Measurements from ENCODE around the gene HNRNPK. TPM values are rescaled to one million over a fixed set of nuclear protein-coding genes. Genes with fewer than 3 reads are reported as not detected.
A peak's percentile ranks its signal among the peaks of the same experiment; 100 is the strongest.

The HNRNPK gene
- total and polyA plus RNA-seq, 4 donors = 535 to 647 (median 584) TPM

- H3K4me3 ChIP-seq (ENCODE audit: low read depth, low read length) = peak within 1 kb of the TSS; percentile 99
- peak; percentile 97 to 100 (median 99) for DNase-seq (ENCODE audit: low read depth in 4 of 6, low spot score in 6 of 6)
- peaks cover 3% of the 10 kb centered on the region for H3K36me3 ChIP-seq (ENCODE audit: control insufficient read depth, insufficient read depth, low read length)
- H3K27me3 ChIP-seq (ENCODE audit: control insufficient read depth, insufficient read depth, low read length) = no peaks in the 10 kb centered on the region
- H3K9me3 ChIP-seq (ENCODE audit: control insufficient read depth, insufficient read depth, low read length) = no peaks in the 10 kb centered on the region
- under 1% methylated on average over 65 of the region's 69 CpGs for WGBS (ENCODE audit: insufficient coverage)
- H3K4me1 ChIP-seq (ENCODE audit: control insufficient read depth, insufficient read depth, low read length) = no peaks in the 10 kb centered on the region
- peak within 1 kb of the TSS; percentile 99 for H3K27ac ChIP-seq (ENCODE audit: low read depth, low read length)
Observed at GRCh38 chr9:83980395-83981125, 545 bp upstream of the HNRNPK start, which contains the start of gene RMI1. TSS of gene RMI1 (plus strand) at chr9:83980805. CDS start at chr9:84000987, 20,182 bp downstream.

- no peaks in the 10 kb centered on the region for H3K4me1 ChIP-seq (ENCODE audit: control insufficient read depth, insufficient read depth, low read length)
- peak overlapping the region; percentile 99 for H3K27ac ChIP-seq (ENCODE audit: low read depth, low read length)
- peak in 4 of 6 donors; percentile 58 to 94 (median 82) for DNase-seq (ENCODE audit: low read depth in 4 of 6, low spot score in 6 of 6)
- no peaks in the 10 kb centered on the region for H3K27me3 ChIP-seq (ENCODE audit: control insufficient read depth, insufficient read depth, low read length)
- no peaks in the 10 kb centered on the region for H3K9me3 ChIP-seq (ENCODE audit: control insufficient read depth, insufficient read depth, low read length)
- H3K36me3 ChIP-seq (ENCODE audit: control insufficient read depth, insufficient read depth, low read length) = peaks cover 15% of the 10 kb centered on the region
- under 1% methylated on average over 47 of the region's 55 CpGs for WGBS (ENCODE audit: insufficient coverage)
- H3K4me3 ChIP-seq (ENCODE audit: low read depth, low read length) = peak overlapping the region; percentile 99
Observed at GRCh38 chr9:83978992-83979811, 813 bp downstream of the HNRNPK start.

GRCh38 chr9:83977196-83977595, 2.8 kb downstream of the HNRNPK start:
- H3K9me3 ChIP-seq (ENCODE audit: control insufficient read depth, insufficient read depth, low read length) = no peaks in the 10 kb centered on the region
- H3K36me3 ChIP-seq (ENCODE audit: control insufficient read depth, insufficient read depth, low read length) = peaks cover 23% of the 10 kb centered on the region
- no peaks in the 10 kb centered on the region for H3K4me1 ChIP-seq (ENCODE audit: control insufficient read depth, insufficient read depth, low read length)
- H3K27me3 ChIP-seq (ENCODE audit: control insufficient read depth, insufficient read depth, low read length) = no peaks in the 10 kb centered on the region
- H3K27ac ChIP-seq (ENCODE audit: low read depth, low read length) = no peak overlapping the region
- no CpG with 5 or more reads among the region's 1 CpG for WGBS (ENCODE audit: insufficient coverage)
- peak overlapping the region; percentile 99 for H3K4me3 ChIP-seq (ENCODE audit: low read depth, low read length)
- DNase-seq (ENCODE audit: low read depth in 4 of 6, low spot score in 6 of 6) = no peak

- peak in 1 of 6 donors; percentile 34 for DNase-seq (ENCODE audit: low read depth in 4 of 6, low spot score in 6 of 6)
- no peaks in the 10 kb centered on the region for H3K9me3 ChIP-seq (ENCODE audit: control insufficient read depth, insufficient read depth, low read length)
- no peaks in the 10 kb centered on the region for H3K4me1 ChIP-seq (ENCODE audit: control insufficient read depth, insufficient read depth, low read length)
- no peaks in the 10 kb centered on the region for H3K27me3 ChIP-seq (ENCODE audit: control insufficient read depth, insufficient read depth, low read length)
- no peak overlapping the region for H3K4me3 ChIP-seq (ENCODE audit: low read depth, low read length)
- no peak overlapping the region for H3K27ac ChIP-seq (ENCODE audit: low read depth, low read length)
- peaks cover 27% of the 10 kb centered on the region for H3K36me3 ChIP-seq (ENCODE audit: control insufficient read depth, insufficient read depth, low read length)
- no CpG with 5 or more reads among the region's 2 CpGs for WGBS (ENCODE audit: insufficient coverage)
Observed at GRCh38 chr9:83976372-83976771, 3.6 kb downstream of the HNRNPK start.

- Histone ChIP-seq H3K4me1 (ENCODE audit: control insufficient read depth, insufficient read depth, low read length) (no peaks in the 10 kb centered on the region), H3K36me3 (ENCODE audit: control insufficient read depth, insufficient read depth, low read length) (peaks cover 33% of the 10 kb centered on the region), H3K27me3 (ENCODE audit: control insufficient read depth, insufficient read depth, low read length) (no peaks in the 10 kb centered on the region), H3K27ac (ENCODE audit: low read depth, low read length) (no peak overlapping the region), H3K4me3 (ENCODE audit: low read depth, low read length) (no peak overlapping the region), H3K9me3 (ENCODE audit: control insufficient read depth, insufficient read depth, low read length) (no peaks in the 10 kb centered on the region)
- no peak for DNase-seq (ENCODE audit: low read depth in 4 of 6, low spot score in 6 of 6)
- WGBS (ENCODE audit: insufficient coverage) = 52% methylated on average over 6 of the region's 12 CpGs
Observed at GRCh38 chr9:83975300-83975699, 4.7 kb downstream of the HNRNPK start.

GRCh38 chr9:83972286-83972685, 7.7 kb downstream of the HNRNPK start:
- H3K9me3 ChIP-seq (ENCODE audit: control insufficient read depth, insufficient read depth, low read length) = no peaks in the 10 kb centered on the region
- H3K27ac ChIP-seq (ENCODE audit: low read depth, low read length) = no peak overlapping the region
- 100% methylated on average over 1 of the region's 2 CpGs for WGBS (ENCODE audit: insufficient coverage)
- H3K4me3 ChIP-seq (ENCODE audit: low read depth, low read length) = no peak overlapping the region
- H3K27me3 ChIP-seq (ENCODE audit: control insufficient read depth, insufficient read depth, low read length) = no peaks in the 10 kb centered on the region
- no peak for DNase-seq (ENCODE audit: low read depth in 4 of 6, low spot score in 6 of 6)
- H3K4me1 ChIP-seq (ENCODE audit: control insufficient read depth, insufficient read depth, low read length) = no peaks in the 10 kb centered on the region
- H3K36me3 ChIP-seq (ENCODE audit: control insufficient read depth, insufficient read depth, low read length) = peaks cover 33% of the 10 kb centered on the region

- Histone ChIP-seq H3K4me1 (ENCODE audit: control insufficient read depth, insufficient read depth, low read length) (no peaks in the 10 kb centered on the region), H3K27ac (ENCODE audit: low read depth, low read length) (no peak overlapping the region), H3K27me3 (ENCODE audit: control insufficient read depth, insufficient read depth, low read length) (no peaks in the 10 kb centered on the region), H3K4me3 (ENCODE audit: low read depth, low read length) (no peak overlapping the region), H3K9me3 (ENCODE audit: control insufficient read depth, insufficient read depth, low read length) (no peaks in the 10 kb centered on the region), H3K36me3 (ENCODE audit: control insufficient read depth, insufficient read depth, low read length) (peaks cover 33% of the 10 kb centered on the region)
- 73% methylated on average over 5 of the region's 6 CpGs for WGBS (ENCODE audit: insufficient coverage)
- DNase-seq (ENCODE audit: low read depth in 4 of 6, low spot score in 6 of 6) = no peak
Observed at GRCh38 chr9:83971485-83971884, 8.5 kb downstream of the HNRNPK start.

GRCh38 chr9:83969602-83970001, 10.4 kb downstream of the HNRNPK start:
- Histone ChIP-seq H3K36me3 (ENCODE audit: control insufficient read depth, insufficient read depth, low read length) (peaks cover 28% of the 10 kb centered on the region), H3K4me3 (ENCODE audit: low read depth, low read length) (no peak overlapping the region), H3K9me3 (ENCODE audit: control insufficient read depth, insufficient read depth, low read length) (no peaks in the 10 kb centered on the region), H3K27ac (ENCODE audit: low read depth, low read length) (no peak overlapping the region), H3K27me3 (ENCODE audit: control insufficient read depth, insufficient read depth, low read length) (no peaks in the 10 kb centered on the region), H3K4me1 (ENCODE audit: control insufficient read depth, insufficient read depth, low read length) (no peaks in the 10 kb centered on the region)
- 100% methylated on average over 1 of the region's 3 CpGs for WGBS (ENCODE audit: insufficient coverage)
- DNase-seq (ENCODE audit: low read depth in 4 of 6, low spot score in 6 of 6) = no peak

- Histone ChIP-seq H3K27me3 (ENCODE audit: control insufficient read depth, insufficient read depth, low read length) (no peaks in the 10 kb centered on the region), H3K4me3 (ENCODE audit: low read depth, low read length) (no peak overlapping the region), H3K4me1 (ENCODE audit: control insufficient read depth, insufficient read depth, low read length) (no peaks in the 10 kb centered on the region), H3K27ac (ENCODE audit: low read depth, low read length) (no peak overlapping the region), H3K9me3 (ENCODE audit: control insufficient read depth, insufficient read depth, low read length) (no peaks in the 10 kb centered on the region), H3K36me3 (ENCODE audit: control insufficient read depth, insufficient read depth, low read length) (peaks cover 16% of the 10 kb centered on the region)
- WGBS (ENCODE audit: insufficient coverage) = 83% methylated on average over 1 of the region's 1 CpG
- no peak for DNase-seq (ENCODE audit: low read depth in 4 of 6, low spot score in 6 of 6)
Observed at GRCh38 chr9:83967073-83967472, 12.9 kb downstream of the HNRNPK start.

All from spinal cord (tissue), 10 donors.